HG03378 (cell line): ENCODE data around the gene FAR2.

Experiments
- ATAC-seq: cut with Tn5 transposase; IDR thresholded peaks from one replicate; pipeline ENCODE4 v1.9.1; 2021; ENCODE audit warnings: mild to moderate bottlenecking, moderate library complexity; ENCODE audit not compliant: unreplicated experiment

The FAR2 gene

DNA sequence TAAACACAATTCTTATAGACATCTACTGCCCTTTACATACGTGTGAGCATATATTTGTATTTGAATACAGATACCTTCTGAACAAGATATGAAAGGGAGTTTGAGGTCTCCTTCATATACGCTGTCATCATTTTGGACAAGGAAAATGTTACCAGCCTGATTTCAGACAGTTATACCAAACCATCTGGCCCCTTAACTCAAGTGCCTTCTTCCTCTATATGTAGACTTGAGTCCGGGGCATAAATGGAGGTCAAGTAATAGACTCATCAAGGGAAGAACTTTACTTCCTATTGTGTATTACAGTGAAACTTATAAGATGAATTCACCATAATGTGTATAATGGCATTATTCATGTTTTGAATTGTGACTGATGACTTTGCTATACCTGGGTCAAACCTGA lies 52.2 kb downstream of the FAR2 start:
- ATAC-seq, result no peak

DNA sequence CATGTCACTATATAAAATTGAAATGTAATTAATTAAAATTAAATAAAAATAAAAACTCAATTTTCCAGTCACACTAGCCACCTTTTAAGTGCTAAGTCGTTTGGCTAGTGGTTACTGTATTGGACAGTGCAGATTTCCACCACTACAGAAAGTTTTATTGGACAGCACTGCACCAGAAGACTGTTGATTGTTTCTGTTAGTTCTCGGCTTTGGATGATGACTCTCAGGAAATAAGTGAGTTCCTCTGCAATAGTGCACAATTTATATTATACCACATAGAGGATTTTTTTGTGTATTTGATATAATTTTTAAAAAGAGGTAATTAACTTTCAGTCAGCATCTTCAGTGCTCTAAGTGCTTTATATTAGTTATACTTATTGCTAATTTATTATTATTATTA lies 52.7 kb downstream of the FAR2 start:
- no peak for ATAC-seq

- no peak for ATAC-seq
These were observed 55.4 kb downstream of the FAR2 start for GRCh38 chr12:29204521-29204920.

DNA sequence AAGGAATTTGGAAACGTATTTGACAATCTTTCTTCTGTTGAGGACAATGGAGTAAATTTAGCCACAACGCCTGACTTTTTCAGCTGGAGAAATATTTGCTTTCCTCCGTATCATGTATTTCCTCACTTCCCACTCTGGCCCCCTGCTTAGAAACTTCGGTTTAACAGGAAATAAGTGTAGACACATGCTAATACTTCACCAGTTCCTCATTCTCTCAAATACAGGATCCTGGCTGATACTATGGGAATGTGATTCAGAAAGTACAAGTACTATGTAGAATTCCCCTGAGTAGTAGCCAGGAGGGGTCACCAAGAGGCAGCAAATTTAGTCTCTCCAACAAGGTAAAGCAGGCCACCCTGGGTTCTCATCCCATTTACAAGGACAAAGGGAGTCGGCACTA lies 58.0 kb downstream of the FAR2 start:
- ATAC-seq, result no peak

DNA sequence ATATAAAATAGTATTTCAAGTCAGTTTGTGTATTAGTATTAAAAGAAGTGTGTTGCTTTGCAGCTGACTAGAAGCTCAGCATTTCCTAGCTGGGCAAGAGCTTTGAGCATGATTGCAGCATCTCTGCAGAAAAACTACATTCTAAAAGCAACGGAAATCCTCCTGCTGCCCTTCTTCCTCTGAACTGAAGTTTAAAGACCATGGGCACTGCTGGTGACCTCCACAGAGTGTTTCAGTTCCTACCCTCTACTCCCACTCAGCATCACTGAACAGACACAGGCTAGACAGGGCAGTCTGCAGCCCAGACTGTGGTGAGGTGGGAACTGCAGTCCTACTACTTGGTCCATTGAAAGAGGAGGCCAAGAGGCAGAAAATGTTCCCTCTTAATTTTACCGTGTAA lies 59.0 kb downstream of the FAR2 start:
- ATAC-seq, result no peak

DNA sequence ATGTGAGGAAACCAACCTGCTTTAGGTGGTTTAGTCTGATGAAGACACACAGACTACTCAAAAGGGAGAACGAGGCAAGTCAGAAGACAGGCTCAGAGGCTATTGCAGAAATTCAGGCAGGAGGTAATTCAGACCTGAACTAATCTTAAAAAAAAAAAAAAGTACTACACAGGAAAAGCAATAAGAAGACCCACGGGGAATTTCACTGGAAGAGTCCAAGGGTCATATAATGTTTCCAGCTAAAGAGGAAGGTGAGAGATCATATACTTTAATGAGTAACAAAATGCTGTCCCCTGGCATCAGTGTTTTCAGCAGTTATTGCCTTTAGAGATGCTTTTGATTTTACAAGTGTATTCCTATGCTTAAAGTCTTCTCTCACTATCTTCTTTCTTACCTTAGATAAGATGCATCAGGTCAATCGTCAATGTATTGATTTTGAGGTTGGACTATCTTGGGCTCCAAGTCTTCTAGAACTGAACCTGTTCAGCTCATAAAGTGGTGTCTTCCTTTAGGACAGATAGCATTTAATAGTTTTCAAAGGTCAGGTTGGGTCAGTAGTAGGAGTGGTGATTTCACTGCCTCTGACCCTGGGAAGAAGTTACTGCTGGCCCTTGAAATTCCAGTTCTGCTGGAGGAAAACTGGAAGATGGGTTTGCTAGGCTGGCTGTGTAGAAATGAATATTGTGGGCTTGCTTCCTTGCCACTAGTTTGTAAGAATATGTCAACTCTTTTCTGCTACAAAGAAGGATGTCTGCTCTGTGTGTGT lies 60.0 kb downstream of the FAR2 start:
- ATAC-seq, result no peak

GRCh38 chr12:29211696-29212095 lies 62.6 kb downstream of the FAR2 start:
- no peak for ATAC-seq

DNA sequence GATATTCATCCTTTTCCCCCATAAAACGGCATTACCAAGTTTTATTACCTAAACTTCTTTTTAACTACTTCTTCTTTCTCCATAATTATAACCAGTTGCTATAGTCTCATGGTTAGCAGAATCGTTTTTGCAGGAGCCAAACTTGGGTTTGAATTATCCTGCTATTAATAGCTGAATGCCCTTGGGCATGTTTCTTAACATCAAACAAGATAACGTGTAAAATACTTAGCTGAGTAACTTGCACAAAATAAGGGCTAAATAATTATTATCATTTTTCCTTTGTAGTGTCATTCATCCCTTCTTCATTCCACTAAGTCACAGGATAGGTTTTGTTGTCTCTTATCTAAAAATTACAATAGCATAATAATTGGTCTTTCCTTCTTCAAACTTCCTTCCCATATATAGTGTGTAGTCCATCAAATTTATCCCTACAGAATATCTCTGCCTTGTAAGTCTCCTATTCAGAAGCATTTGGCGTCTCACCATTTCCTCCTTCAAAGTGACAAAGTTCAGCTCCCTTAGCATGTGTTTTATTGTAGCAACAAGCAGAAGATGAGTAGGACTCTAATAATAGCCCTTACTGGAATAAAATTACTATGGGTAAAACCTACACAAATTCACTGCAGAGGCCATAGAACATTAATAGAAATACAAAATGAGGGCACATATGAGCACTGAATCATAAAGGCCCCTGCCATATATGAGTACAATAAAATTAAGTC lies 63.8 kb downstream of the FAR2 start:
- no peak for ATAC-seq

GRCh38 chr12:29216266-29216665 lies 67.2 kb downstream of the FAR2 start:
- ATAC-seq, result no peak

GRCh38 chr12:29216797-29217575 lies 67.9 kb downstream of the FAR2 start:
- ATAC-seq, result no peak

DNA sequence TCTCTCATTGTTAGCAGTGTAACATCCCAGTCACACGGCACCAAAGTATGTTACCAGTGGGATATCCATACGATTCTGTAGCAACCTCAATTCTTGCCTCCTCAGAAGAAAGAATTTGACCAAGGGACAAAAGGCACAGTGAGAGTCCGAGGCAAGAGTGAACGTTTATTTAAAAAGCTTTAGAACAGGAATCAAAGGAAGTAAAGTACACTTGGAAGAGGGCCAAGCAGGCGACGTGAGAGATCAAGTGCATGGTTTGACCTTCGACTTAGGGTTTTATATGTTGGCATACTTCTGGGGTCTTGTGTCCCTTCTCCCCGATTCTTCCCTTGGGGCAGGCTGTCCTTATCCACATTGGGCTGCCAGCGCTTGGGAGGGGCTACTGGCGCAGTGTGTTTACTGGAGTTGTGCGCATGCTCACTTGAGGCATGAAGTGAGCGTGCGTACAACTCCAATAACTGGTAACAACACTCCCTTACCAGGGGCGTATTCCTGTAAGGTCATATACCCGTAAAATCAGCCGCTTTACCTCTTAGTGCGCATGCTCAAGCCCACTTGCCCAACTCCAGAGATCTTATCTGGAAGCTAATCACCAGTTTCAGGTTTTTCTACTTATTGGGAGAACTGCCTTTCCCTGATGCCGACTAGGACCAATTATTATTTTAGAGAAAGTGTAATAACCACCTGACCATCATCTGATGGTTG lies 71.7 kb downstream of the FAR2 start:
- no peak for ATAC-seq

- ATAC-seq, result no peak
These were observed 73.1 kb downstream of the FAR2 start for GRCh38 chr12:29222200-29222599.

- ATAC-seq, result no peak
These were observed 74.3 kb downstream of the FAR2 start for GRCh38 chr12:29223426-29223825.

DNA sequence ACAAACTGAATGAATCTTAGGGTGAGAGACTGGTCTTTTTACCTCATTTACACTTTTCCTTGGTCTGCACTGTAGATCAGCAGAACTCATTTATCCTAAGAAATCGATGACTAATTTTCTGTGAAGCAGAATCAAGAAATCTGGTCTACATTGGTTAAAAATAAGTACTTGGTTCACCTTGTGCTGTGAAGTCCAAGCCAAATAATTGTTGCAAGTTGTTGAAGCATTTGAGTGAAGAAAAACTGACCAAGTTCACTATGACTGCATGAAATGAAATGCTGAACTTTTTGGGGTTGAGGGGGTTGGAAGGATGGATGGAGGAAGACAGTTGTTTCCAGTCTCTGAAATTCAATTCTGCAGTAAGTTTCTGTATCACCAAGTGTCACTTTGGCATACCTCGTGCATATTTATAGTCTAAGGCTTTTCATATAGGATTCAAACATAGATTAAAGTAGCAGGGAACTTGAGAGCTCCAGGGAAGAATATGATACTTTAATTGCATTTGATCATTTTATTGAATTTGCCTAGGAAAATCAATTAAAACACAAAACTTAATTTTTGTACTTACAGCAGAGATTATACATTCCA lies 75.0 kb downstream of the FAR2 start:
- ATAC-seq, result no peak

DNA sequence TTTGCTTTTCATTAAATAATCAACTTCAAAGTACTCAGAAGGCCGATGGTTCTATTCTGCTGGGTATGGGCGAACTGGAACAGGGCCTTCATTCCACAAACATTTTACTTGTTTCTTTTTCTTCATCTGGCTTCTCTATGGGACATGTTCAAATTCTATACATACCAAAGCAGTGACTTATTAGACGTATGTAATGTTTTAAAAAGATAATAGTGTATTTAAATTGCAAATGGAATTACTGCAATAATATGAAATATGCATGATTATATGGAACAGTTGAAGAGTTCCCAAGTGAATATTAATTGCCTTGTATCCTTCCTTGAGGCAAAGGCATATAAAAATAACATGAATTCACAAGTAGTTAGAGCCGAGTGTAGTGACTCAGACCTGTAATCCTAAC lies 75.5 kb downstream of the FAR2 start:
- no peak for ATAC-seq

DNA sequence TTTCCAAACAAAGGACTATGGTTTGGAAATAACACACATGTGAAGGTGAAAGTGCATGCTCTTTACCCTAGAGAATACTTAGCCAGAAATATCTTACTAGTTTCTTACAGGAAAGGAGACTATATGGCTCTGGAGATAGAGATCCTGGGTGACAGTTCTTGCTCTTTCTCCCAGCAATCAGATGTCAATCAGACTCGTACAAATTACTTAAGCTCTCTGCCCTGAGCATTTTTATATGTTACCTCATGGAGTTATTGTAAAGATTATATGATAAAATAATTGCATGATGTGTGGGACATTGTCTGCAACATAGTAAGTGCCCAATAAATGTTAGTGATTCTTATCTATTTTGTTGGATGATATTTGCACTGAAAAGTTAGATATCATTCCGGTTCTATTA lies 76.8 kb downstream of the FAR2 start:
- ATAC-seq, result no peak

DNA sequence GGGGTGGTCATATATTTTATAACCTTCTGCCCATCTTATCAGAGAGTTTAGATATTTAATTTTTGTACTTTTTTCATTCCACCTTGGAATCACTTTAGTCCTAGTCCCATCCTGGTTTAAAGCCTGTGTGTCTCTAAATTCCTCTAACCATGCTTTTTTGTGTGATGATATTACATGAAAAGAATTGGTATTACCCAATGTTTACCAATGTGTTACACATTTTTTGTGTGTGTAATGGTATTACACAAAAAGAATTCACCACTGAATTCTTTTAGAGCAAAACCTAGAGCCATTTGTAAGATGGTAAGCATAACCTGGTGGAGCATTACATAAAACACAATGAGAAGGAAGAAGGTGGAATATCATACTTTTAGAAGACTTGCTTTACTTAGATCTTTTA lies 77.5 kb downstream of the FAR2 start:
- no peak for ATAC-seq

DNA sequence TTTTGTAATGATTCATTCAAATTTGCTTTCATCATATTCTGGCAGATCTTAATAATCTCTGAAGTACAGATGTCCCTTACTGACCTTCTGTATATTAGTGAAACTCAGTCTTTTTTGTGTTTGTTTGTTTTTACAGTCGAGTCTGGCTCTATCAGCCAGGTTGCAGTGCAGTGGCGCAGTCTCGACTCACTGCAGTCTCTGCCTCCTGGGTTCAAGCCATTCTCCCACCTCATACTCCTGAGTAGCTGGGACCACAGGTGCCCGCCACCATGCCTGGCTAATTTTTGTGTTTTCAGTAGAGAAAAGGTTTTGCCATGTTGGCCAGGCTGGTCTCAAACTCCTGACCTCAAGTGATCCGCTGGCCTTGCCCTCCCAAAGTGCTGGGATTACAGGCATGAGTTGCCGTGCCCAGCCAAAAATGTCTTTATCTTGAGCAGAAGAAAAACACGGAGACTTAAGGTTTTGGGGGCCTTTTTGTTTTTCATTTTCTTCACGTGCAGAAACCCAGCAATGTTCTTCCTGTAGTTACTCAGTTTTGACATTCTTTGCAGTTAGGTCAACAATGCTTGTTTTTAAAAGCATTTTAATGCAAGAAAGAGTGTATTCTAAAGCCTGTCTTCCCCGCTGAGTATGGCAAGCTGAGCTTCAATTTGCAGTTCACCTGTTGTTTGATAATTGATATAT lies 79.5 kb downstream of the FAR2 start:
- ATAC-seq, result no peak

DNA sequence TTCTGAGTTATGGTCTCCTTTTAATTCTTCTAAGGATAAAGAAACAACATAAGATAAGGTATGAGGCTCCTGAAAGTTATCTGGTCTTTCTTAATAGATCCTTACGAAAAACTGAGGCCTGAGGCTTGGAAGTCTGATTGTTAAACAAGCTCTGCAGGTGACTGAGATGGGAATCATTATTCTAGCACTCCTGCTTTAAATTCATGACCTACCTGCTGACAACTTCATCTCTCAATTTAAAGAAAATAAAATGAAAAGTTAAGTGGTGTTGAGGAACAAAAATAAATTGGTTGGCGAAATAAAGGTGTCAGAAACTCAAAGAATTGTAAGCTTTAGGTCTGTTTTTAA lies 80.1 kb downstream of the FAR2 start:
- ATAC-seq, result no peak

GRCh38 chr12:29229937-29230336 lies 80.9 kb downstream of the FAR2 start:
- ATAC-seq, result no peak
